DND-41 (cell line): ENCODE results near the gene RUNX1.

Experiments used
- ATAC-seq: fragments of 200-7000 bp; cut with Tn5 transposase; 3 replicates; pipeline ENCODE4 v1.9.1; 2021; ENCODE audit warnings: low read depth; ENCODE audit not compliant: insufficient read depth
- DNase-seq: peaks from one replicate; pipeline ENCODE4 v3.0.0-alpha.2; 2020
- H2AFZ ChIP-seq: 2 replicates; pipeline ENCODE4 v1.6.0; 2012; ENCODE audit warnings: low read depth, low read length
- H3K27ac ChIP-seq: 2 replicates; pipeline ENCODE4 v1.5.1; 2012; ENCODE audit warnings: low read length, inconsistent platforms
- H3K27me3 ChIP-seq: fragments of 200-600 bp; sonication (generic); 2 replicates; pipeline ENCODE4 v1.6.0; 2012; ENCODE audit warnings: low read length, mild to moderate bottlenecking, inconsistent platforms; ENCODE audit not compliant: insufficient read depth, poor library complexity
- H3K36me3 ChIP-seq: 2 replicates; pipeline ENCODE4 v1.5.1; 2012; ENCODE audit warnings: low read length, inconsistent platforms; ENCODE audit not compliant: insufficient read depth
- H3K4me1 ChIP-seq: 2 replicates; pipeline ENCODE4 v1.5.1; 2012; ENCODE audit warnings: mild to moderate bottlenecking, low read length; ENCODE audit not compliant: insufficient read depth
- H3K4me2 ChIP-seq: 2 replicates; pipeline ENCODE4 v1.6.0; 2012; ENCODE audit warnings: mild to moderate bottlenecking, moderate library complexity, low read length, inconsistent platforms; ENCODE audit not compliant: insufficient read depth
- H3K4me3 ChIP-seq, 2 experiments: fragments of 200-600 bp in 1 of 2; shearing (Covaris generic) in 1 of 2; 2 replicates each; pipeline ENCODE4 v1.5.1; 2012 to 2016; ENCODE audit warnings: inconsistent platforms in 2 of 2, low read length in 2 of 2, mild to moderate bottlenecking in 2 of 2, low read depth in 1 of 2, moderate library complexity in 1 of 2
- H3K79me2 ChIP-seq: 2 replicates; pipeline ENCODE4 v1.6.0; 2012; ENCODE audit warnings: low read length, inconsistent platforms; ENCODE audit not compliant: insufficient read depth
- H3K9ac ChIP-seq: 2 replicates; pipeline ENCODE4 v1.6.0; 2012; ENCODE audit warnings: low read depth, mild to moderate bottlenecking, inconsistent platforms, low read length, moderate library complexity
- H3K9me3 ChIP-seq: 2 replicates; pipeline ENCODE4 v1.5.1; 2012; ENCODE audit warnings: low read length, moderate library complexity, mild to moderate bottlenecking, inconsistent platforms; ENCODE audit not compliant: insufficient read depth, severe bottlenecking
- H4K20me1 ChIP-seq: 2 replicates; pipeline ENCODE4 v1.6.0; 2012; ENCODE audit warnings: low read length; ENCODE audit not compliant: insufficient read depth
- CTCF ChIP-seq: IDR thresholded peaks from 2 replicates; pipeline ENCODE4 v1.5.1; 2012; ENCODE audit warnings: borderline replicate concordance, low read length, moderate library complexity, mild to moderate bottlenecking; ENCODE audit not compliant: poor library complexity, severe bottlenecking; ENCODE audit errors: extremely low read depth
- EZH2 ChIP-seq: IDR thresholded peaks from 3 replicates; pipeline ENCODE4 v1.6.1; 2012; ENCODE audit warnings: borderline replicate concordance, low read depth, mild to moderate bottlenecking, moderate library complexity, low read length, inconsistent platforms; ENCODE audit not compliant: severe bottlenecking

RUNX1 gene

GRCh38 chr21:35045542-35046262 lies 3.4 kb downstream of the RUNX1 start:
- Histone ChIP-seq H3K4me1 (peaks cover 79% of the 10 kb centered on the region), H2AFZ (no peak overlapping the region), H3K4me2 (peak overlapping the region; percentile 89), H3K27ac (peak overlapping the region; percentile 95), H3K4me3 (peak overlapping the region; percentile 71 to 79), H3K9ac (peak overlapping the region; percentile 78), H4K20me1 (peaks cover 43% of the 10 kb centered on the region), H3K79me2 (peaks cover 100% of the 10 kb centered on the region), H3K36me3 (peaks cover 65% of the 10 kb centered on the region), H3K9me3 (no peaks in the 10 kb centered on the region), H3K27me3 (no peaks in the 10 kb centered on the region)
- TF ChIP-seq CTCF (no peak), EZH2 (no peak)
- peak; percentile 68 for DNase-seq
- ATAC-seq: peak; percentile 41

- no peak overlapping the region for H2AFZ ChIP-seq
- TF ChIP-seq CTCF (no peak), EZH2 (no peak)
- peak overlapping the region; percentile 89 for H3K4me2 ChIP-seq
- H3K9ac ChIP-seq: peak overlapping the region; percentile 78
- no peak for DNase-seq
- H3K4me3 ChIP-seq: peak overlapping the region in 1 of 2 experiments; percentile 79; a peak in 3 of 4 replicates
- H3K4me1 ChIP-seq: peaks cover 79% of the 10 kb centered on the region
- H3K27ac ChIP-seq: peak overlapping the region; percentile 95
- no peak for ATAC-seq
- peaks cover 45% of the 10 kb centered on the region for H4K20me1 ChIP-seq
- no peaks in the 10 kb centered on the region for H3K27me3 ChIP-seq
- peaks cover 71% of the 10 kb centered on the region for H3K36me3 ChIP-seq
- no peaks in the 10 kb centered on the region for H3K9me3 ChIP-seq
- peaks cover 100% of the 10 kb centered on the region for H3K79me2 ChIP-seq
These were observed 4.1 kb downstream of the RUNX1 start for GRCh38 chr21:35044770-35045541.

GRCh38 chr21:35044128-35044527 lies 5.0 kb downstream of the RUNX1 start:
- Histone ChIP-seq H3K27ac (peak overlapping the region; percentile 95), H3K27me3 (no peaks in the 10 kb centered on the region), H3K36me3 (peaks cover 78% of the 10 kb centered on the region), H3K4me2 (peak overlapping the region; percentile 89), H4K20me1 (peaks cover 49% of the 10 kb centered on the region), H3K9ac (peak overlapping the region; percentile 78), H3K9me3 (no peaks in the 10 kb centered on the region), H3K4me3 (peak overlapping the region in 1 of 2 experiments; percentile 79; a peak in 2 of 4 replicates), H3K4me1 (peaks cover 77% of the 10 kb centered on the region), H2AFZ (no peak overlapping the region), H3K79me2 (peaks cover 100% of the 10 kb centered on the region)
- ATAC-seq (no peak), DNase-seq (no peak)
- TF ChIP-seq EZH2 (no peak), CTCF (no peak)
